GM19240 (cell line): ENCODE results near the gene MTERF4.

Source experiments
- DNase-seq: peaks from one replicate; pipeline ENCODE4 v3.0.0; 2011; ENCODE audit warnings: low spot score; ENCODE audit not compliant: insufficient read length

Gene MTERF4

DNA sequence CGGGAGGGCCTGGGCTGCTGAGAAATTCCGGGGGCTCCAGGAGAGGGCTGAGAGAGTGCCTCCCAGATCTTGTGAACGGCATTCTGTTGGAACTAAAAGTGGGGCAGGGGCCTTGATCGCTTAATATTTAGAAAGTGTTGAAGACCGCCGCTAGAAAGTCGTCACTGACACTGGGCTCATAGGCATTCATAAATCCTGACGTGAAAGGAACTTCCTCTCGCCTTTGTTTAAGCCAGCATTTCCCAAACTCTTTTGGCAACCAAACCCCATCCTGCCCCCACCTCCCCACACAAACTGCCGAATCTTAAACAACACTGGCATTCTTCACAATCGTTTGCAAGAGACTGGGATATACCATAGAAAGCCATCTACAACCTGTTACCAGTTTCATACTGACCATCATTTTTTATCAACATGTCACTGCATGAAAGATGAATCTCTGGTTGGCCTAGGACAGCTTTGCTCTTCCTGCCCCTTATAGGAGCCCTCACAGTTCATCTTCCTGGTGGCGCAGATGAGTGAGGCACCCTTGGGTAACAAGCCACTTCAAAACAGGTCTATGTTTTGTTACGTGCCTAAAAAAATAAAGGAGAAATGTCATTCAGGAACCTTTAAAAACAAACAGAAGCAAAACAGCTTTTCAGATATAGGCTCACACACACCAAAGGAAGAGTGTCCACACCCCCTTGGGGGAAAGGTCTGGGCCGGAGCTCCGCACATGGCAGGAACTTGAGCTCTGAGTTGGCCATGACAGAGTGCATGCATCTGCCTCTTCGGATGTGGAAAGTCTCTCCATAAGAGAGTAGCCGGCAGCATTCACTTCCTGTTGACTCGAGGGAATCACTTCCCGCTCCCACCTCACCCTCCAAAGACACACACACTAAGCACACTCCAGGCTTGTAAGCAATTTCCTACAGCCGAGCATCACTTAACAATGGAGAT lies 13.0 kb downstream of the MTERF4 start:
- DNase-seq = no peak

DNA sequence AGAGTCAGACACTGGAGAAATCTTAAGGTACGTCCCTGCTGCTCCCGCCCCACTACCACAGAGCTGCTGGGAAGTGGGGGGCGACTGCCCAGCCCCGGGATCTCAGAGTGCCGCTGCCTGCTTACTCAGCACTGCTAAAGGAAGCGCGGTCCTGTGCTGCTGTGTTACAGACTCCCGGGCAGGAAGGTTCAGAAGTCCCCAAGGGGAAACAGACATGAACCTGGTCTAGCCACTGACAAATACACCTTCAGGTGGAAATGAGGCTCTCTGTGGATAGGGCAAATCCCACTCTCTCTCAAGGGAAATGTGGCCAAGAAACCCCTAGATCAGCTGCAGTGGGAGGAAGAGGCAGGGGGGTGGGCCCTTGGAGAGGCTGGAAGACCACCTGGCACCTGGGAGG lies 13.7 kb downstream of the MTERF4 start:
- DNase-seq = no peak

DNA sequence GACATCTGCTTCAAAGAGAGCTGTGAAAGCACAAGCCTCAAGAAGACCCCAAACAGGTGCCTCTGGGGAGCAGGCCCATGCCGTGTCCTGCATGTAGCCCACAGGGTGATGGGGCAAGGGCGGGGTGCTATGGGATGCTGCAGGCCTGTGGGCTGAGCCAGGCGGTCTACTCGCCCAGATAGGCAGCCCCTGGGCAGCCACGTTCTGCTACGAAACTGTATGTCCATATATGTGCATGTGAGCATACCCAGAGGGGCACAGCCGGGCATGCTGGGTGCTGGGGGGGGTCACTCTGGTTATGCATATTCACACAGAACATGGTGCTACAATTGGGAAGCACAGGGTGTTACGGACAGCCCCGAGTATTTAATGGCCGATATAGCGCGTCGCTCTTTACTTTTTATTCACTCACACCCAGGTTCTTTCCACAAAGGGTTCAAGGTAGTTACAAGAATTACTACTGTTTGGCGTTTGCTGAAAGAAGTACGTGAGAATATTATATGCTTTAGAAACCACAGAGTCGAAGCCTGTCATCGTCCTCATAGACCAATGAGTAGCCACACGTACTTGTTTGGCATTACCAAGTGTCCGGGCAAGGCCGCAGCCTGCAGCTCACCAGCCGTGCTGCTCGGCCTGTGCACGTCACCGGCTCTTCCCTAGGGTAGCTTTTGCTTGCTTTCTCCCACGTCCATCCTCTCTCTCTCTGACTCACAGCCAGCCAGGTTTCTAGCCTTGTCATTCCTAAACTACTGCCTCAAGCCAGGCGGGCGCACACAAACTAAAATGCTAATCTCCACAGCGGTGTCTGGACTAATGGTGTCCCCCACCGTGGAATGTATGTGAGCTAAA lies 14.4 kb downstream of the MTERF4 start:
- no peak for DNase-seq

DNA sequence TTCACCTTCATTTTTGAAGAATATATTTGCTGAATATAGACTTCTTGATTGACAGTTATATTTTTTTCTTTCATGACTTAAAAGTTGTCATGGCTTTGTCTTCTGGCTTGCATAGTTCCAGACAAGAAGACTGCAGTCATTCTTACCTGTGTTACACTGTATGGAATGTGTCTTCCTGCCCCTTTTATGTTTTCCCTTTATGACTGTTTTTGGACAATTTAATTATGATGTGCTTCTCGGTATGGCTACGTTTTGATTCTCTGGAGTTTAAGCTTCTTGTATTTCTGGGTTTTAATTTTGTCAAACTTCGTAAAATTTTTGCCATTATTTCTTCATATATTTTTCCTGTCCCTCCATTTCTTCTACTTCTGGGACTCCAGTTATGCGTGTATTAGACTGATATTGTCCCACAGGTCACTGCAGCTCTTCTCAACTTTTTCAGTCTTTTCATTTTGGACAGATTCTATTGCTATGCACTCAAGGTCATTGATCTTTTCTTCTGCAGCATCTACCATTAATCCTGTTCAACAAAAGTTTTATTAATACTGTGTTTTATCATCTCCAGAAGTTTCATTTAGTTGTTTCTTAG lies 17.1 kb downstream of the MTERF4 start:
- DNase-seq = no peak

DNA sequence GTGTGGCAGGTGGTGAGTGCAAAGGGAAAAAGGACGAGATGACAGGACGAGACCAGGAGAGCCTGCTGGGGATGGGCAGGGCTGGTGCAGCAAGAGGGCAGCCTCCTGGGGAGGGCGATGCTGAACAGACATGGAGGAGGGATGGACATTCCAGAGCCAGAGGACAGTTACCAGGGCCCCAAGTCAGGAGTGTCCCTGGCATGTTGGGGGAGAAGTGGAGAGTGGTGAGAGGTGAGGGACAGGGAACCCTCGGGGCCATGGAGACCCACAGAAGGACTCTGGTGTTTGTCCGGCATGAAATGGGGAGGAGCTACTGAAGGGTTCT lies 19.0 kb downstream of the MTERF4 start:
- DNase-seq = no peak

DNA sequence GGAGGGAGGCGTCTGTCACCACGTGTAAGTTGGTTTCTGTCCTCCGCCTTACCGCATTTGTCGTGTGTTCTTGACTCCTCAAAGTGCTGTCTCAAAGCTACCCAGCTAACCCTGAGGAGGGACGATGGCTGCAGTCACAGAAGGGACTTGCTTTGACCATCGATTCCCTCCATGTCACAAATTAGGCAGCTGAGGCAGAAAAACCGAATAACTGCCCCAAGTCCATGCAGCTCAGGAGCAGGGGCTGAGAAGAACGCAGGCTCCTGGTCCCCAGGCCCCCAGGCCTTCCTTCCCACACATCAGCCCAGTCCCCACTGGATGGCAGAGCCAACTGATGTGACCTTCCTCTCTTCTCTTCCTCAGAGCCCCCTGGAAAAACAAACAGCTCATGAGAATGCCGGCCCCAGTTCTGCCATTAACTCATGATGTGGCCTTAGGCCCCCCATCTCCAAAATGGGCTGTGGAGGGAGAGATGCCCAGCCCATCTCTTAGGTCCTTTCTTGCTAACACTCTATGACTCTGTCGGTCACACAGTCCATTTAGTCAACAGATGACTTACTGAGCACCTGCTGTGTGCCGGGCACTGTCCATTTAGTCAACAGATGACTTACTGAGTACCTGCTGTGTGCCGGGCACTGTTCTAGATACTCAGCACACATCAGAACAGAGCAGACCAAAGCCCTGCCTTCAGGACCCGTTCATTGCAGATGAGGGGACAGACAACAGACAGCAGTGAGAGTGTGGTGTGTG lies 19.6 kb downstream of the MTERF4 start:
- no peak for DNase-seq

DNA sequence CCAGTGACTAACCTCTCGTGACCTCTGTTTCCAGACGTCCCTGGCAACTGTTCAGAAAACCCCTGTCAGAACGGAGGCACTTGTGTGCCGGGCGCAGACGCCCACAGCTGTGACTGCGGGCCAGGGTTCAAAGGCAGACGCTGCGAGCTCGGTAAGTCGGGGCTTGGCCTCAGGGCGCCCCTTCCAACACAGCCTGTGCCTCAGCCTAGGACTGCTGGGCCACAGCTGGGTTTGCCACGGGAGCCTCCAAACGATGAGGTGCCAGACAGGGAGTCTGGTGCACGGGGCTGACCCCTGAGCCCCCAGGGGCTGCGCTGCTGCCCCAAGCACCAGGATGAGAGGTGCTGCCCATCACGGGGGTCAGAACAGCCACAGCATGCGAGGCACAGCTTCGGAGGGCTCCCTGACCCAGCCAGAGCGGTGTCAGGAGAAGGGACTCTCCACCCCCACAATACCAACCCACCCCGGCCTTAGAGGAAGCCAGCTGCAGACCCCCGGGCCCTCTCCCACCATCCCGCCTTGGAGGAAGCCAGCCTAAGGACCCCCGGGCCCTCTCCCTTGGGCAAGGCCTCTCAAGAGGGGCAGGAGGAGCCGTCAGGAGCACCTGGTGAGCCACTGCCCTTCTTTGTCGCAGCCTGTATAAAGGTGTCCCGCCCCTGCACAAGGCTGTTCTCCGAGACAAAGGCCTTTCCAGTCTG lies 20.3 kb downstream of the MTERF4 start:
- no peak for DNase-seq

DNA sequence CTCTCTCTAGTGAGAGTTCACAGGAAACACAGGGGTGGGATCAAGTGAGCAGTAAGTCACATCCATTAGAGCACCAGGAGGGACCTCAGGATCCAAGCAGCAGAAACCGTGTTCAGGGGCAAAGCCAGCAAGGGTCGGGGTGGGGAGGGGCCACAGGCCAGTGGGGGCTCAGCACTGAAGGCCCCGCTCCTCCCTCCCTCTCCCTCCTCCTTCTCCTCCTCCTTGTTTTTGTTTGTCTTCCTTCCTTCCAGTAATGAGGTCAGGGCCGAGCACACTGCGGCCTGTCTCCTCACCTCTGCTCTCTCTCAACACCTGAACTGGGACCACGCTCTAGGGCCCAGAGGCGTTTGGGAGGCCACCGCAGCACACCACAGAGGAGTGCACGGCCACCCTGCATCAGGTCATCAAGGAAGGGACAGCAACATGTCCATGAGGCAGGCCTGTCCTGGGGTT lies 20.9 kb downstream of the MTERF4 start:
- no peak for DNase-seq

DNA sequence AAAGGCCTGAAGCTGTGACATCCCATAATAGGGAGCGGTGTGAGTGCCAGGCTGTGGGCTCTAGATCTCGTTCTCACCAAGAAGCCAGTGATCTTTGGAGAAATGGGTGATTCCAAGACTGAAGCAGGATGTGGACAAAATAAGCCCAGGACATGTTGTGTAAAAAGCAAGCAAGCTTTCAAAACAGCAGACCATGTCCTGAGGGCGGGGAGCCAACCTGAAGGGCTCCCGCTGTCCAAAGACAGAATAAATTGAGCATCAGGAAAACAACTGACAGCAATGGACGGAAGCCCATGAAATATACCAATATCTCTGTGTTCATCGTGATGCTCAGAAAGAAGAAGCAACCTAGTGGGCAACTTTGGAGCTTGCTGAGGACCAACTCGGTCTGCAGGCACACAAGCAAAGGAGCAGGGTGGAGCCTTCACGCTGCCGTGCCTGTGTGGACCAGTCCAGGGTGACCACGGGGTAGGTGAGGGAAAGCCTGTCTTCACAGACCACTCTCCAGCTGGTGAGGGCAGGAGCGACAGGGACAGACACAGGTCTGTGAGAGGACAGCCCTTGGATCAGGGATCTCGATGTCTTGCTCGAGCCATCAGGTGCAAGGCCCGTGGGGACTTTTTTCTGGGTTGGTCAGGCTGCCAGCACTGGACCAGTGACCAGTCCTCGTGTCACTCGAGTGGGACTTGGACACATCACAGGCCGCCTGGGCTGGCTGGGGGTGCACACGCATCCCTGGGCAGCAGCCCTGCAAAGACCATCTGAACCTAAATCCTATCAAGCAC lies 21.5 kb downstream of the MTERF4 start:
- no peak for DNase-seq

DNA sequence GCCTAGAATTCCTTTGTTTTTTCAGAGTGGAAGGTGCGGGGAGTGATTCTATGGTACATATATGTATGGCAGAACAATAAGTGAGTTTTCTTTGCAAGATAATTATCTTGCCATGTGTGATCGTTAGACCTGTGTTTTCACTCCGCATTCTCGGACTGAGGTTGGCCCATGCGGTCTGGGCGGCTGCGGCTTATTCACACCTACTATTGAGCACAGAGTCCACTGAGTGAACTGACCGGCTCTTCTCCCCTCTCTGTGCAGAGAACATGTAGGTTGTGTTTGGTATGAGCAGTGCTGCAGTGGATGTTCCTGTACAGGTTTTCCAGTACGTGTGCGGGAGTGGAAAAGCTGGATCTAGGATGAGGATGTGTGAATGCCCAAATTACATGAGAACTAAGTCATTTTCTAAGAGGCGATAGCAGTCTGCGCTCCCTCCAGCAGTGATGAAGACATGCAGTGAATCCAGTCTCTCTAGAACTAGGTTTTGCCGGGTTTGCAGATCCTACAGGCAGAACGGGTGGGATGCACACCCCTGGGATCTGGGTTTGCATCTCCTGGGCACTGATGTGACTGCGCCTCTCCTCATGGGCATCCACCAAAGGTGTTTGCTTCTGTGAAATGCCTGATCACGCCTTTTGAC lies 27.1 kb downstream of the MTERF4 start:
- DNase-seq = no peak

DNA sequence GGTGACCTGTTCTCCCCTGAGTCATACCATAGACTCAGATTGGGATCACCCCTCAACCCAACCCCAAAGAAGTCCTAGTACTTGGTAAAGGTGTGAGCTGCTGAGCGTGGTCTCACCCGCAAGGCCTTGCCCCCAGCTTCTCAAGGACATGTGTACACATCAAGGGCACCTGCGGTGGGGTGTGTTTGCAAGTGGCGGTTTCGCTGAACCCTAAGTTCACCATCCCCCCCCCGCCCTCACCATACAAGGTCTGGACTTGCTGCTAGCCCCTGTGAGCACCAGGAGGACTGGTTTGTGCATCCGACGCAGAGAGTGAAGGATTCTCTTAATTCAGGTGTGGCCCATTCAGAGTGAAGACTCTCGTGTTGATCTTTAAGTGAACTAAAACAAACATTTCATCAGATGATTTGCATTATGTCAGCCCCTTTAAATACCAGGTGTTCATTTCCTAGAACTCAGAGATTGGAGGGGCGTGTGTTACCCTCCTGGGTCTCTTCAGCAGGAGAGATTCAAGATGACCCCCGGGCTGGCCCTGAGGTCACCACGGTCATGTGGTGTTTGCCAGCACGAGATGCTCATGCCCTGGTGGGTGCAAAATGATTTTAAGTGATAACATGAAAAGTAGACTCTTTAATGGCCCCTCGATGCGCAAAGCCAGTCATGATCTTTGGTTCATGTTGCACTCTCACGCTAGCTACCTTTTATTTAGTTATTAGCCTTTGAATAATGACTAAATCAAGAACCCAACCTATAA lies 27.8 kb downstream of the MTERF4 start:
- DNase-seq = no peak

DNA sequence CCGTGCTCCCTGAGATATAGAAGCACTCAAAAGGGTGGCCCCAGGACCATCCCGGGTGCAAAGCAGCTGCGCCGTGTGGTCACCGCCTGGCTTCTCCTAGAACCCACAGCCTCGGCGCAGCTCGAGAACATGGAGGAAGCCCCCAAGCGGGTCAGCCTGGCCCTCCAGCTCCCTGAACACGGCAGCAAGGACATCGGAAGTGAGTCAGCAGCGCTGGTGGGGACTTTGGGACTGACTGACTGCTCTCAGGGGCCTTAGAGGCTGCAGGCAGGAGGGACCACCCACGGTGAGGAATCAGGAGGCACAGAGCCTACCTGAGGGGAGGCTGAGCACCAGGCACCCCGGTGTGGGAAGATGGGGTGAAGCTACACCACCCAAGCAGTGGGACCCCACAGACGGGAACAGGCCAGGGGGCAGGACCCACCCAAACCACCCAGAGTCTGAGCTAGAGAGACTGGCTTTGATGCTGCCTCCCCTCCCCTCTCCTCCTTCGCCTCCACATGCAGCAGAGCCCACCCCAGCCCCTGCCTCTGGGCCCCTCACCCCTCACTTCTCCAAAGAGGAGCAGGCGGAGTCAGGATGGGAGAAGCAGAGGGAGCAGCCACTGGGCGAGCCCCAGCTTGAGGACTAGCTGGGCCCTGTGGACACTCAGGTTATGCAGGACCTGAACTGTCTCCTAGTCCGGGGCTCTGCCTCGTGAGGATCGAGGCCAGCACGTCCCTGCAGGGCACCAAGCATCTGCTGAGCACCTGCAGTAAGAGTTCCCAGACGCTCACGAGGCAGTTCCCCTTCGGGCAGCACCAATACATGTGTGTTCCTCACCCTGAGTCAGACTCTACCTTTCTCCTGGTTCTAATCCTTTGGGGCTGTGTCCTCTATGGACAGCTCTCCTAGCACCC lies 28.7 kb downstream of the MTERF4 start:
- DNase-seq = no peak

DNA sequence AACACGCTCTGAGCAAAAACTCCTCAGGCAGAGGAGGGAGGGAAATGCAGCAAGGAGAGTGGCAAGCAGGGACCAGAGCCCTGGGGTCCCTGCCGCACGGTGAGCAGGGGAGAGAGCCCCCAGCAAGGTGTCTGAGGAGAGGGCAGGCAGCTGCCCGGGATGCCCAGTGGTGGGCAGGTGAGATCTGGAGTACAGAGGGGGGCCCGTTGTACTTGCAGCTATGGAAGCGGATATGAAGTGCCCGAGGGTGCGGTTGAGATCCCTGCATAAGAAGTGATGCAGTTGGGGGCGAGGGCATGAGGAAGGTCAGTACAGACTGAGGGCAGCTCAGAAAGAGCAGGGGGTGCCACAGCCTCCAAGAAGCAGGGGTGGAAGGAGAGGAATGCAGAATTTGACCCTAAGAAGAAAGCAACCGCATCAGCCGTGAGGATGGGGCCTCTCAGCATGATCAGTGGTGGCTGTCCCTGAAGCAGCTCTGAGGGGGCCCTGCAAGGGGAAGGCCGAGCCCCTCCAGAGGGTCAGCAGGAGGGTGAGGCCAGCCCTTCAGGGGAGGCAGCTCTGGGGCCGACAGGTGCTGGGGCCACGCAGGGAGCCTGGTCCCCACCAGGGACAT lies 29.4 kb downstream of the MTERF4 start:
- DNase-seq = no peak

DNA sequence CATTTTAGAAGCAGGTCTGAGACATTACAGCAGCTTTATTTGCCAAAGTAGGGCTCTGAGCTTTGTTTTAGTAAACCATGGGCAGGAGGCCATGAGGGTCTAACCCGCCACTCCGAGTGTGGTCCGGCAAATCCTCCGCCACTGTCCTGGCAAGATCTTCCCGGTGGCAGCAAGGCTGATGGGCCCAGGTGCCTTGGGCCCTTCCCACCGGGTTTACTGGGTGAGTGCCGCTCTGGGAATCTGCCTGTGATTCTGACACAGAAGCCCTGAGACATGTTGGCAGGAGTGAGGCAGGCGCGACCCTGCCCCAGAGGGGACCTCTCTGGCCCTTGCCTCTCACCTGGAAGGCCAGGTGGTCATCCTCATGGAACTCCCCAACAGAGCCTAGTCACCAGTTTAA lies 29.9 kb downstream of the MTERF4 start:
- no peak for DNase-seq

DNA sequence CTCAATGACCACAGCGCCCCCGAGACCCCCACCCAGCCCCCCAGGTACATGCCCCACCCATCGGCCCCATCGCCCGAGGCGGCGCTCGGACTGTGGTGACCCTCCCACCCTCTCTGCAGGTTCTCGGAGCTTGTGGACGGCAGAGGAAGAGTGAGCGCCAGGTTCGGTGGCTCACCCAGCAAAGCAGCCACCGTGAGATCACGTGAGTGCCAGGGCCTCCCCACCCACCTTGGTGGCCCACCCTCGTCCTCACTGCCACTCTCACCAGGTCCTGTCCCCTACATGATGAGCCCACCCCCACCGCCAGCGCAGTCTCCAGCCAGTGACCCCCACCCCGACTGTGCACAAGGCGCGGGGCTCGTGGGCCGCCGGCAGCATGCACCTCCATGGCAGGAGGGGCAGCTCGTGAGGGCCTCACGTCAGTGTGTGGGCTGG lies 30.4 kb downstream of the MTERF4 start:
- DNase-seq = no peak

DNA sequence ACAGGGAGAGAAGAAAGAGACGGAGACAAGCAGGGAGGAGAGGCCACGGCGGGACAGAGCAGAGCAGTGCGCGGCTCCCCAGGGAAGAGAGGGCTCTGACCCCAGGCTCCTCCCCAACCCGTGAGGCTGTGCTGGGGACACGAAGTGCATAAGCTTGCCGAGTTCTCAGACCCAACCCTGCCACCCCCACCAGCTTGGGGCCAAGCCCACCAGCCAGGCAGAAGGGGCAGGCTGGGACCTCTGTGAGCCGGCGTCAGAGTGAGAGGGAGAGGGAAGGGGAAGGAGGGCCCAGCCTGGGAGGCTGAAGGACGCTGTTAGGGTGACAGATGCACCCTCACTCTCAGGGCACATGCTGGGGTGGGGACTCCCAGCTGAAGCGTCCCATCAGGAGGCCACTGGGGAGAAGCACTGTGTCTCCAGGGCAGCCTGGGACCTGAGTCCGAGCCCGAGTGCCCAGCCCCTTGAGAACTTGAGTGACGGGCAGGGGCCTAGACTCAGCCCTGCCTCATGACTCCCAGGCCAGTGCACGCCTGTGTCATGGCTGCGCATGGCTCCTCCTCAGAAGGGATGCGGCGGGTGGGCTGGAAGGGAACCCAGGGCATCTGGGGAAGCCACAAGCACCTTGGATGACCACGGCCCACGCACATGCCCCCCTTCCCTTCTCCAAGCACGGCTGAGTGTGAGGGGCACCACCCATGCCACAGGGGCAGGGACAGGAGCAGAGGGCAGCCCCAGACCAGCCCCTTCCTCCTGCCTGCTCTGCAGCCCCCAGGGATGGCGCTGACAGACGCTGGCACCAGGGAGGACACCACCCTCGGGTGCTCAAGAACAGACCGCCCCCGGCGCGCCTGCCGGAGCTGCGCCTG lies 31.0 kb downstream of the MTERF4 start:
- DNase-seq = no peak
